Prostate gland (tissue), 2 donors: ENCODE measurements around the gene ZNF343.

Experiments used
- POLR2A ChIP-seq: fragments of 450-650 bp; IDR thresholded peaks from one replicate; pipeline ENCODE4 v1.6.1; 2016; ENCODE audit warnings: antibody characterized with exemption, mild to moderate bottlenecking
- POLR2AphosphoS5 ChIP-seq: sonication (generic); formaldehyde crosslinking; IDR thresholded peaks from one replicate; pipeline ENCODE4 v1.6.1; 2017; ENCODE audit warnings: antibody characterized with exemption
- TF ChIP-seq, protein P1 (sequence below), 4 experiments: fragments of 200-600 bp in 2 of 4; fragments of 450-650 bp in 2 of 4; sonication (generic) in 2 of 4; IDR thresholded peaks; 1 replicate in 3 of 4; 2 replicates in 1 of 4; pipeline ENCODE4 v1.5.1; 2016 to 2019; ENCODE audit warnings: antibody characterized with exemption in 4 of 4, mild to moderate bottlenecking in 2 of 4, moderate library complexity in 2 of 4

DNA sequence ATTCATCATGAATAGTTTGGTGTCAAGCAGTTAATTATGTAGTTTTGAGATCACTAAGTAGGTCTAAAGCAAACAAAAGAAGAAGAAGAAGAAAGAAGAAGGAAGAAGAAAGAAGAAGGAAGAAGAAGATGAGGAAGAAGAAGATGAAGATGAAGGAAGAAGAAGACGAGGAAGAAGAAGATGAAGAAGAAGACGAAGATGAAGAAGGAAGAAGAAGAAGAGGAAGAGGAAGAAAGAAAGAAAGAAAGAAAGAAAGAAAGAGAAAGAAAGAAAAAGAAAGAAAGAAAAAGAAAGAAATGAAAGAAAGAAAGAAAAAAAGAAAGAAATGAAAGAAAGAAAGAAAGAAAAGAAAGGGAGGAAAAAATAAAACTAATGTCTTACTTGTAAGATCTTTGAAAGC, 36.9 kb upstream of the ZNF343 start:
- TF ChIP-seq, protein P1, sequence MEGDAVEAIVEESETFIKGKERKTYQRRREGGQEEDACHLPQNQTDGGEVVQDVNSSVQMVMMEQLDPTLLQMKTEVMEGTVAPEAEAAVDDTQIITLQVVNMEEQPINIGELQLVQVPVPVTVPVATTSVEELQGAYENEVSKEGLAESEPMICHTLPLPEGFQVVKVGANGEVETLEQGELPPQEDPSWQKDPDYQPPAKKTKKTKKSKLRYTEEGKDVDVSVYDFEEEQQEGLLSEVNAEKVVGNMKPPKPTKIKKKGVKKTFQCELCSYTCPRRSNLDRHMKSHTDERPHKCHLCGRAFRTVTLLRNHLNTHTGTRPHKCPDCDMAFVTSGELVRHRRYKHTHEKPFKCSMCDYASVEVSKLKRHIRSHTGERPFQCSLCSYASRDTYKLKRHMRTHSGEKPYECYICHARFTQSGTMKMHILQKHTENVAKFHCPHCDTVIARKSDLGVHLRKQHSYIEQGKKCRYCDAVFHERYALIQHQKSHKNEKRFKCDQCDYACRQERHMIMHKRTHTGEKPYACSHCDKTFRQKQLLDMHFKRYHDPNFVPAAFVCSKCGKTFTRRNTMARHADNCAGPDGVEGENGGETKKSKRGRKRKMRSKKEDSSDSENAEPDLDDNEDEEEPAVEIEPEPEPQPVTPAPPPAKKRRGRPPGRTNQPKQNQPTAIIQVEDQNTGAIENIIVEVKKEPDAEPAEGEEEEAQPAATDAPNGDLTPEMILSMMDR (IDR thresholded peaks at IDR 0.05), result no peak
- TF ChIP-seq POLR2A (no peak), POLR2AphosphoS5 (no peak)
